K562 (cell line): ENCODE measurements around the gene PMVK. TPM values are rescaled to one million over a fixed set of nuclear protein-coding genes. Genes with fewer than 3 reads are reported as not detected.

Source experiments
- ATAC-seq: fragments of 200-7000 bp; cut with Tn5 transposase; 3 replicates; pipeline ENCODE4 v1.9.1; 2020; ENCODE audit warnings: moderate library complexity
- BruUV-seq: library from RNA; stranded (reverse); fragments of 400-500 nt; replicated peaks from 2 replicates; lab custom pipeline; 2021; lab: Mats Ljungman, UMichigan
- CTCF ChIA-PET: fragments of 300-600 bp; formaldehyde crosslinking; extraction: SDS; loops from one replicate; lab custom pipeline; 2021; ENCODE audit warnings: low intra/inter-chr PET ratio; lab: Yijun Ruan, JAX
- POLR2A ChIA-PET: fragments of 300-600, 350-650 bp; sonication (Branson Sonifier 250); formaldehyde crosslinking; extraction: SDS; loops from one replicate; lab custom pipeline; 2021; ENCODE audit warnings: antibody characterized with exemption, inconsistent platforms; lab: Yijun Ruan, JAX
- DNase-seq, 4 experiments: peaks; one replicate each; pipeline versions ENCODE4 v3.0.0 to v3.0.0-alpha.2; 2011 to 2018; ENCODE audit warnings: low spot score in 3 of 4, mixed read lengths in 3 of 4; ENCODE audit errors: extremely low read depth in 1 of 4
- FAIRE-seq: peaks from 2 replicates; lab custom pipeline; 2011; peaks lifted over from hg19 to GRCh38; lab: Jason Lieb, UNC
- H2AFZ ChIP-seq: 2 replicates; pipeline ENCODE4 v1.6.0; 2011; ENCODE audit warnings: low read depth, low read length, control low read depth, inconsistent platforms
- H3K27ac ChIP-seq: fragments of 200-600 bp; 3 replicates; pipeline ENCODE4 v1.8.0; 2011; ENCODE audit warnings: low read depth, mild to moderate bottlenecking, control low read depth, inconsistent platforms, low read length, moderate library complexity, mixed read lengths; ENCODE audit errors: extremely low read depth
- H3K27me3 ChIP-seq, 2 experiments: fragments of 300-600 bp in 1 of 2; 2 replicates in 1 of 2; 3 replicates in 1 of 2; pipeline versions ENCODE4 v1.6.0 to v1.8.0; 2011; ENCODE audit warnings: inconsistent platforms in 2 of 2, low read length in 2 of 2, mild to moderate bottlenecking in 1 of 2, mixed read lengths in 1 of 2, moderate library complexity in 1 of 2; ENCODE audit not compliant: control insufficient read depth in 2 of 2, insufficient read depth in 2 of 2
- H3K36me3 ChIP-seq: fragments of 300-600 bp; 3 replicates; pipeline ENCODE4 v1.8.0; 2011; ENCODE audit warnings: mild to moderate bottlenecking, low read length, inconsistent platforms; ENCODE audit not compliant: control insufficient read depth, insufficient read depth
- H3K4me1 ChIP-seq, 2 experiments: fragments of 200-600 bp in 1 of 2; replicated peaks in 1 of 2; 2 replicates in 1 of 2; 3 replicates in 1 of 2; pipeline versions ENCODE4 v1.5.1 to v1.8.0; 2011; ENCODE audit warnings: inconsistent platforms in 2 of 2, low read length in 2 of 2, mild to moderate bottlenecking in 1 of 2, mixed read lengths in 1 of 2, moderate library complexity in 1 of 2; ENCODE audit not compliant: control insufficient read depth in 2 of 2, insufficient read depth in 2 of 2
- H3K4me2 ChIP-seq: 2 replicates; pipeline ENCODE4 v1.6.1; 2011; ENCODE audit warnings: low read length, control low read depth, inconsistent platforms, mixed read lengths; ENCODE audit not compliant: insufficient read depth
- H3K4me3 ChIP-seq: fragments of 200-600 bp; sonication (generic), shearing (Covaris generic); 2 replicates; pipeline ENCODE4 v1.5.1; 2016; ENCODE audit warnings: control low read depth, inconsistent platforms
- H3K79me2 ChIP-seq: fragments of 200-600 bp; 3 replicates; pipeline ENCODE4 v1.8.0; 2011; ENCODE audit warnings: low read length, inconsistent platforms; ENCODE audit not compliant: control insufficient read depth, insufficient read depth
- H3K9ac ChIP-seq, 2 experiments: 2 replicates each; pipeline versions ENCODE4 v1.6.0 to v1.6.1; 2011; ENCODE audit warnings: low read depth in 2 of 2, low read length in 2 of 2, control low read depth in 1 of 2, inconsistent platforms in 1 of 2, mild to moderate bottlenecking in 1 of 2, mixed read lengths in 1 of 2; ENCODE audit not compliant: insufficient read depth in 1 of 2
- H3K9me1 ChIP-seq: one replicate; pipeline ENCODE4 v1.6.0; 2011; ENCODE audit warnings: inconsistent platforms, mild to moderate bottlenecking, low read length, moderate library complexity; ENCODE audit not compliant: control insufficient read depth, insufficient read depth
- H3K9me3 ChIP-seq: replicated peaks from 2 replicates; pipeline ENCODE4 v1.5.1; 2011; ENCODE audit warnings: low read depth, low read length, inconsistent platforms; ENCODE audit not compliant: control insufficient read depth, insufficient read depth
- H4K20me1 ChIP-seq: replicated peaks from 2 replicates; pipeline ENCODE4 v1.6.1; 2011; ENCODE audit warnings: low read length, inconsistent platforms, mixed read lengths; ENCODE audit not compliant: control insufficient read depth, insufficient read depth
- EGR1 ChIP-seq: fragments of 450-650 bp; conservative IDR thresholded peaks from 2 replicates; pipeline ENCODE4 v1.6.1; 2017; ENCODE audit warnings: mild to moderate bottlenecking
- HNRNPLL ChIP-seq: fragments of 200-400 bp; formaldehyde crosslinking; IDR thresholded peaks from 2 replicates; pipeline ENCODE4 v1.6.1; 2017; ENCODE audit warnings: low read length, low read depth, mild to moderate bottlenecking; ENCODE audit not compliant: poor library complexity, severe bottlenecking
- NFXL1 ChIP-seq: fragments of 450-650 bp; formaldehyde crosslinking; IDR thresholded peaks from 2 replicates; pipeline ENCODE4 v1.4.0; 2021; ENCODE audit warnings: mild to moderate bottlenecking
- SOX6 ChIP-seq: fragments of 450-650 bp; IDR thresholded peaks from 2 replicates; pipeline ENCODE4 v1.6.1; 2014; ENCODE audit warnings: mild to moderate bottlenecking
- ZNF318 ChIP-seq, 2 experiments: fragments of 450-650 bp; IDR thresholded peaks; 2 replicates each; pipeline ENCODE4 v1.6.1; 2016; ENCODE audit warnings: mild to moderate bottlenecking in 2 of 2, borderline replicate concordance in 1 of 2, low read depth in 1 of 2, moderate library complexity in 1 of 2
- WGBS: fragments of 100-300 bp; shearing (Covaris generic); methylation state at CpG from one replicate; pipeline ENCODE4 v1.1.6; 2016; ENCODE audit warnings: low coverage, mixed read lengths; ENCODE audit not compliant: insufficient coverage; ENCODE audit errors: missing lambda C conversion rate; 5-methylcytosine and 5-hydroxymethylcytosine counted together
- in situ Hi-C: fragments of 300-500 bp; cut with MboI; formaldehyde crosslinking; loops from 4 replicates; pipeline ENCODE4 v1.15.0; 2018; ENCODE audit warnings: inconsistent platforms, mixed read lengths
- intact Hi-C: fragments of 100-400 bp; cut with micrococcal nuclease; formaldehyde crosslinking; loops from 2 replicates; pipeline ENCODE4 v1.14.2; 2022
- polyA plus RNA-seq, 8 experiments: library from polyadenylated mRNA; depleted of rRNA in 4 of 8; stranded (reverse) in 5 of 8; unstranded in 3 of 8; fragments of >200 nt; fragmentation: Nextera tagmentation in 2 of 8; fragmentation: Illumina TruSeq in 1 of 8; extraction: Ambion mirVana in 2 of 8; extraction: Trizol in 1 of 8; gene quantifications; 2 replicates each; pipeline versions ENCODE4 v1.2.1 to v1.2.3, GENCODE V29; 2011 to 2014; ENCODE audit warnings: inconsistent platforms in 1 of 8, missing spikeins in 1 of 8
- total RNA-seq, 7 experiments: library from RNA; depleted of rRNA in 6 of 7; stranded (reverse); fragments of >200 nt in 6 of 7; fragmentation: Illumina TruSeq in 2 of 7; extraction: Trizol in 2 of 7; gene quantifications; 2 replicates each; pipeline versions ENCODE4 v1.2.1 to v1.2.3, GENCODE V29; 2011 to 2021; ENCODE audit warnings: low replicate concordance in 1 of 7
- TF ChIP-seq, protein P1 (sequence below): fragments of 450-650 bp; IDR thresholded peaks from 2 replicates; pipeline ENCODE4 v1.7.1; 2018; ENCODE audit warnings: mild to moderate bottlenecking, low read depth; ENCODE audit not compliant: partially characterized antibody
- TF ChIP-seq, protein P2 (sequence below): IDR thresholded peaks from 3 replicates; pipeline ENCODE4 v1.6.1; 2011; ENCODE audit warnings: borderline replicate concordance, mild to moderate bottlenecking, moderate library complexity; ENCODE audit not compliant: insufficient read length; ENCODE audit errors: extremely low read depth

The PMVK gene
- total and polyA plus RNA-seq, 9 of the 15 experiments (the other 6 are each of a cell fraction or from before 2014, with no cell fraction given): 1.1 to 15.3 (median 6.3) TPM

- Histone ChIP-seq H3K36me3 (no peaks in the 10 kb centered on the region), H3K79me2 (no peaks in the 10 kb centered on the region), H3K9me1 (no peaks in the 10 kb centered on the region), H3K9ac (no peak overlapping the region), H3K4me2 (no peak overlapping the region), H3K9me3 (peaks cover 4% of the 10 kb centered on the region; the same call in 1 of the 2 replicates), H3K27me3 (no peaks in the 10 kb centered on the region), H3K4me3 (no peak overlapping the region), H3K27ac (no peak overlapping the region), H3K4me1 (no peaks in the 10 kb centered on the region; a peak in 2 of 5 replicates), H4K20me1 (no peaks in the 10 kb centered on the region), H2AFZ (no peak overlapping the region)
- ChIA-PET POLR2A (interaction anchor here (0.6 kb wide), 1 partner anchor 50 kb away, joined by 3 read pairs; no protein-coding TSS in a partner anchor), CTCF (interaction anchor here (0.7 to 1.2 kb wide), 2 partner anchors 37 to 343 kb away, joined by 3 read pairs; no protein-coding TSS in a partner anchor)
- BruUV-seq: no TSS peak
- peak; percentile 49; the same call in 1 of the 3 replicates for ATAC-seq
- FAIRE-seq: no peak
- WGBS: 54% methylated on average over 7 of the region's 7 CpGs
- in situ Hi-C loops (no loop called here), intact Hi-C loops (no loop called here)
- DNase-seq: no peak
- TF ChIP-seq HNRNPLL (no peak), EGR1 (no peak), ZNF318 (IDR thresholded peaks at IDR 0.05; ENCODE audit: borderline replicate concordance in 1 of 2, low read depth in 1 of 2) (no peak), SOX6 (no peak), NFXL1 (CRISPR knock-in tag) (no peak)
- TF ChIP-seq, protein P1, sequence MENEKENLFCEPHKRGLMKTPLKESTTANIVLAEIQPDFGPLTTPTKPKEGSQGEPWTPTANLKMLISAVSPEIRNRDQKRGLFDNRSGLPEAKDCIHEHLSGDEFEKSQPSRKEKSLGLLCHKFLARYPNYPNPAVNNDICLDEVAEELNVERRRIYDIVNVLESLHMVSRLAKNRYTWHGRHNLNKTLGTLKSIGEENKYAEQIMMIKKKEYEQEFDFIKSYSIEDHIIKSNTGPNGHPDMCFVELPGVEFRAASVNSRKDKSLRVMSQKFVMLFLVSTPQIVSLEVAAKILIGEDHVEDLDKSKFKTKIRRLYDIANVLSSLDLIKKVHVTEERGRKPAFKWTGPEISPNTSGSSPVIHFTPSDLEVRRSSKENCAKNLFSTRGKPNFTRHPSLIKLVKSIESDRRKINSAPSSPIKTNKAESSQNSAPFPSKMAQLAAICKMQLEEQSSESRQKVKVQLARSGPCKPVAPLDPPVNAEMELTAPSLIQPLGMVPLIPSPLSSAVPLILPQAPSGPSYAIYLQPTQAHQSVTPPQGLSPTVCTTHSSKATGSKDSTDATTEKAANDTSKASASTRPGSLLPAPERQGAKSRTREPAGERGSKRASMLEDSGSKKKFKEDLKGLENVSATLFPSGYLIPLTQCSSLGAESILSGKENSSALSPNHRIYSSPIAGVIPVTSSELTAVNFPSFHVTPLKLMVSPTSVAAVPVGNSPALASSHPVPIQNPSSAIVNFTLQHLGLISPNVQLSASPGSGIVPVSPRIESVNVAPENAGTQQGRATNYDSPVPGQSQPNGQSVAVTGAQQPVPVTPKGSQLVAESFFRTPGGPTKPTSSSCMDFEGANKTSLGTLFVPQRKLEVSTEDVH: no peak
- TF ChIP-seq, protein P2, sequence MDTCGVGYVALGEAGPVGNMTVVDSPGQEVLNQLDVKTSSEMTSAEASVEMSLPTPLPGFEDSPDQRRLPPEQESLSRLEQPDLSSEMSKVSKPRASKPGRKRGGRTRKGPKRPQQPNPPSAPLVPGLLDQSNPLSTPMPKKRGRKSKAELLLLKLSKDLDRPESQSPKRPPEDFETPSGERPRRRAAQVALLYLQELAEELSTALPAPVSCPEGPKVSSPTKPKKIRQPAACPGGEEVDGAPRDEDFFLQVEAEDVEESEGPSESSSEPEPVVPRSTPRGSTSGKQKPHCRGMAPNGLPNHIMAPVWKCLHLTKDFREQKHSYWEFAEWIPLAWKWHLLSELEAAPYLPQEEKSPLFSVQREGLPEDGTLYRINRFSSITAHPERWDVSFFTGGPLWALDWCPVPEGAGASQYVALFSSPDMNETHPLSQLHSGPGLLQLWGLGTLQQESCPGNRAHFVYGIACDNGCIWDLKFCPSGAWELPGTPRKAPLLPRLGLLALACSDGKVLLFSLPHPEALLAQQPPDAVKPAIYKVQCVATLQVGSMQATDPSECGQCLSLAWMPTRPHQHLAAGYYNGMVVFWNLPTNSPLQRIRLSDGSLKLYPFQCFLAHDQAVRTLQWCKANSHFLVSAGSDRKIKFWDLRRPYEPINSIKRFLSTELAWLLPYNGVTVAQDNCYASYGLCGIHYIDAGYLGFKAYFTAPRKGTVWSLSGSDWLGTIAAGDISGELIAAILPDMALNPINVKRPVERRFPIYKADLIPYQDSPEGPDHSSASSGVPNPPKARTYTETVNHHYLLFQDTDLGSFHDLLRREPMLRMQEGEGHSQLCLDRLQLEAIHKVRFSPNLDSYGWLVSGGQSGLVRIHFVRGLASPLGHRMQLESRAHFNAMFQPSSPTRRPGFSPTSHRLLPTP: no peak
Observed at GRCh38 chr1:154906621-154907081, 29.9 kb downstream of the PMVK start.
